Right lobe of liver (tissue), 4 donors: Measurements from ENCODE around the gene SPATA24.

Source experiments
- POLR2A ChIP-seq: fragments of 450-650 bp; IDR thresholded peaks from one replicate; pipeline ENCODE4 v1.6.1; 2017; ENCODE audit warnings: antibody characterized with exemption, mild to moderate bottlenecking
- TF ChIP-seq, protein P1 (sequence below), 4 donors: fragments of 200-600 bp in 3 of 4; fragments of 450-650 bp in 1 of 4; IDR thresholded peaks; one replicate each; pipeline versions ENCODE4 v1.5.1 to v1.8.0; 2016 to 2022; ENCODE audit warnings: antibody characterized with exemption in 4 of 4, mild to moderate bottlenecking in 2 of 4
- donor health status: DM: no; HTN: no; CAD: no.
- donor health status: DM: no; HTN: no; CAD: no.
- donor health status: DM: no; HTN: yes; CAD: no.

GRCh38 chr5:139425497-139425896, 21.6 kb upstream of the SPATA24 start:
- TF ChIP-seq, protein P1, sequence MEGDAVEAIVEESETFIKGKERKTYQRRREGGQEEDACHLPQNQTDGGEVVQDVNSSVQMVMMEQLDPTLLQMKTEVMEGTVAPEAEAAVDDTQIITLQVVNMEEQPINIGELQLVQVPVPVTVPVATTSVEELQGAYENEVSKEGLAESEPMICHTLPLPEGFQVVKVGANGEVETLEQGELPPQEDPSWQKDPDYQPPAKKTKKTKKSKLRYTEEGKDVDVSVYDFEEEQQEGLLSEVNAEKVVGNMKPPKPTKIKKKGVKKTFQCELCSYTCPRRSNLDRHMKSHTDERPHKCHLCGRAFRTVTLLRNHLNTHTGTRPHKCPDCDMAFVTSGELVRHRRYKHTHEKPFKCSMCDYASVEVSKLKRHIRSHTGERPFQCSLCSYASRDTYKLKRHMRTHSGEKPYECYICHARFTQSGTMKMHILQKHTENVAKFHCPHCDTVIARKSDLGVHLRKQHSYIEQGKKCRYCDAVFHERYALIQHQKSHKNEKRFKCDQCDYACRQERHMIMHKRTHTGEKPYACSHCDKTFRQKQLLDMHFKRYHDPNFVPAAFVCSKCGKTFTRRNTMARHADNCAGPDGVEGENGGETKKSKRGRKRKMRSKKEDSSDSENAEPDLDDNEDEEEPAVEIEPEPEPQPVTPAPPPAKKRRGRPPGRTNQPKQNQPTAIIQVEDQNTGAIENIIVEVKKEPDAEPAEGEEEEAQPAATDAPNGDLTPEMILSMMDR (IDR thresholded peaks at IDR 0.05): no peak
- TF ChIP-seq POLR2A: no peak
